WTC11 (cell line): ENCODE measurements around the gene CELF1. TPM values are rescaled to one million over a fixed set of nuclear protein-coding genes. Genes with fewer than 3 reads are reported as not detected.

Experiments used
- ATAC-seq: fragments of 200-7000 bp; cut with Tn5 transposase; 2 replicates; pipeline ENCODE4 v1.10.0; 2021; ENCODE audit warnings: mild to moderate bottlenecking, moderate library complexity
- CTCF ChIA-PET: fragments of 300-600 bp; sonication (Branson Sonifier 250); formaldehyde crosslinking; loops from one replicate; lab custom pipeline; 2021; ENCODE audit warnings: antibody characterized with exemption; lab: Charles Lee
- POLR2A ChIA-PET: fragments of 350-600 bp; sonication (Branson Sonifier 250); formaldehyde crosslinking; loops from one replicate; lab custom pipeline; 2021; ENCODE audit warnings: antibody characterized with exemption; lab: Charles Lee
- DNase-seq: peaks from one replicate; pipeline ENCODE4 v3.0.0; 2021; ENCODE audit warnings: low spot score
- H3K27ac Mint-ChIP-seq: 2 replicates; pipeline ENCODE4 v1.8.0; 2021; ENCODE audit warnings: mixed read lengths
- H3K27me3 Mint-ChIP-seq: 2 replicates; pipeline ENCODE4 v1.8.0; 2021; ENCODE audit warnings: low read depth, mild to moderate bottlenecking, moderate library complexity, mixed read lengths
- H3K36me3 Mint-ChIP-seq: 2 replicates; pipeline ENCODE4 v1.8.0; 2021; ENCODE audit warnings: mixed read lengths
- H3K4me1 Mint-ChIP-seq: 2 replicates; pipeline ENCODE4 v1.8.0; 2022; ENCODE audit warnings: mixed read lengths
- H3K4me3 Mint-ChIP-seq: 2 replicates; pipeline ENCODE4 v1.8.0; 2021; ENCODE audit warnings: mild to moderate bottlenecking, moderate library complexity, mixed read lengths
- H3K9me3 Mint-ChIP-seq: 2 replicates; pipeline ENCODE4 v1.8.0; 2021; ENCODE audit warnings: mixed read lengths
- AFF4 ChIP-seq: sonication (generic); formaldehyde crosslinking; IDR thresholded peaks from 2 replicates; pipeline ENCODE4 v1.8.1; 2023; ENCODE audit warnings: mild to moderate bottlenecking, missing genetic modification reagents, borderline replicate concordance
- AR ChIP-seq: fragments of 250-450 bp; sonication (Bioruptor Pico); IDR thresholded peaks from 2 replicates; pipeline ENCODE4 v1.9.0; 2021; ENCODE audit warnings: mild to moderate bottlenecking
- CBFB ChIP-seq: sonication (generic); formaldehyde crosslinking; IDR thresholded peaks from 2 replicates; pipeline ENCODE4 v1.8.1; 2022; ENCODE audit warnings: mild to moderate bottlenecking, low read depth, missing genetic modification reagents
- FOXP4 ChIP-seq: sonication (generic); formaldehyde crosslinking; IDR thresholded peaks from 2 replicates; pipeline ENCODE4 v1.8.0; 2022; ENCODE audit warnings: mild to moderate bottlenecking, missing genetic modification reagents
- NFATC4 ChIP-seq: fragments of 250-450 bp; sonication (Bioruptor Pico); IDR thresholded peaks from 2 replicates; pipeline ENCODE4 v1.9.0; 2021; ENCODE audit warnings: mild to moderate bottlenecking
- NFE2L1 ChIP-seq: sonication (generic); formaldehyde crosslinking; IDR thresholded peaks from 2 replicates; pipeline ENCODE4 v1.8.1; 2023; ENCODE audit warnings: missing genetic modification reagents
- NR1H2 ChIP-seq: sonication (generic); formaldehyde crosslinking; IDR thresholded peaks from 2 replicates; pipeline ENCODE4 v1.9.0; 2021; ENCODE audit warnings: mild to moderate bottlenecking, moderate library complexity, missing genetic modification reagents
- NR2C2 ChIP-seq: sonication (generic); formaldehyde crosslinking; IDR thresholded peaks from 2 replicates; pipeline ENCODE4 v1.8.0; 2022; ENCODE audit warnings: mild to moderate bottlenecking, missing genetic modification reagents
- NR3C1 ChIP-seq: sonication (generic); formaldehyde crosslinking; conservative IDR thresholded peaks from 2 replicates; pipeline ENCODE4 v1.8.1; 2023; ENCODE audit warnings: low read depth, mild to moderate bottlenecking, missing genetic modification reagents
- PRDM15 ChIP-seq: sonication (generic); formaldehyde crosslinking; IDR thresholded peaks from 2 replicates; pipeline ENCODE4 v1.8.0; 2022; ENCODE audit warnings: missing genetic modification reagents
- PREB ChIP-seq: sonication (generic); formaldehyde crosslinking; IDR thresholded peaks from 2 replicates; pipeline ENCODE4 v1.8.1; 2022; ENCODE audit warnings: mild to moderate bottlenecking, missing genetic modification reagents, moderate library complexity, borderline replicate concordance
- SOX15 ChIP-seq: fragments of 250-450 bp; sonication (Bioruptor Pico); IDR thresholded peaks from 2 replicates; pipeline ENCODE4 v1.9.0; 2021; ENCODE audit warnings: mild to moderate bottlenecking
- TCF7 ChIP-seq: sonication (generic); formaldehyde crosslinking; IDR thresholded peaks from 2 replicates; pipeline ENCODE4 v1.8.0; 2022; ENCODE audit warnings: mild to moderate bottlenecking, low read depth, missing genetic modification reagents, moderate library complexity
- ZSCAN18 ChIP-seq: fragments of 250-450 bp; sonication (Bioruptor Pico); IDR thresholded peaks from 2 replicates; pipeline ENCODE4 v2.1.2; 2022; ENCODE audit warnings: mild to moderate bottlenecking, moderate library complexity
- total RNA-seq: library from RNA; stranded (reverse); gene quantifications from 3 replicates; pipeline ENCODE4 v1.2.3, GENCODE V29; 2021

Gene CELF1
- total RNA-seq, 1 experiment from 2014 or later = 177 TPM

GRCh38 chr11:47599902-47600301, 47.0 kb upstream of the CELF1 start:
- H3K4me3 Mint-ChIP-seq = no peak overlapping the region
- ATAC-seq (no peak), DNase-seq (no peak)
- ChIA-PET POLR2A (no interaction called here), CTCF (interaction anchor here (1.3 kb wide), 1 partner anchor 17 kb away, joined by 5 read pairs; no protein-coding TSS in a partner anchor)
- H3K27ac Mint-ChIP-seq = no peak overlapping the region
- no peaks in the 10 kb centered on the region for H3K9me3 Mint-ChIP-seq
- H3K27me3 Mint-ChIP-seq = peaks cover 13% of the 10 kb centered on the region
- peaks cover 7% of the 10 kb centered on the region for H3K4me1 Mint-ChIP-seq
- no peaks in the 10 kb centered on the region for H3K36me3 Mint-ChIP-seq
- TF ChIP-seq PREB (CRISPR knock-in tag) (no peak), NR2C2 (CRISPR knock-in tag) (no peak), NR3C1 (CRISPR knock-in tag) (no peak), TCF7 (CRISPR knock-in tag) (no peak), PRDM15 (CRISPR knock-in tag) (no peak), NR1H2 (CRISPR knock-in tag) (no peak), NFATC4 (CRISPR knock-in tag) (no peak)

GRCh38 chr11:47595967-47596366, 43.0 kb upstream of the CELF1 start:
- TF ChIP-seq AR (CRISPR knock-in tag) (no peak), SOX15 (CRISPR knock-in tag) (no peak), PREB (CRISPR knock-in tag) (no peak), ZSCAN18 (CRISPR knock-in tag) (no peak), FOXP4 (no peak), AFF4 (no peak), CBFB (no peak), NFE2L1 (CRISPR knock-in tag) (no peak)
- ChIA-PET POLR2A (no interaction called here), CTCF (interaction anchor here (2.4 kb wide), 1 partner anchor 21 kb away, joined by 9 read pairs; no protein-coding TSS in a partner anchor)
- H3K27me3 Mint-ChIP-seq = peaks cover 50% of the 10 kb centered on the region
- H3K27ac Mint-ChIP-seq = no peak overlapping the region
- DNase-seq (no peak), ATAC-seq (no peak)
- no peaks in the 10 kb centered on the region for H3K36me3 Mint-ChIP-seq
- H3K4me3 Mint-ChIP-seq = no peak overlapping the region
- no peaks in the 10 kb centered on the region for H3K9me3 Mint-ChIP-seq
- H3K4me1 Mint-ChIP-seq = peaks cover 34% of the 10 kb centered on the region
